T-helper 2 cell treated with Interferon-gamma antibody and Interleukin-4, amounts not matched to agents 5 μg/mL and 100 μg/mL, for 36 hours (primary cell): ENCODE data around the gene COQ8A.
"Not testable (repeated sequence)": the region's sequence is repeated elsewhere in the genome, so short reads cannot be mapped to it uniquely, and the experiment has no call there.

Experiments
- DNase-seq: peaks from one replicate; pipeline ENCODE4 v3.0.0; 2021; ENCODE audit warnings: low spot score
- H3K27ac Mint-ChIP-seq: one replicate; pipeline ENCODE4 v1.8.0; 2021; ENCODE audit warnings: mild to moderate bottlenecking, mixed read lengths
- H3K27me3 Mint-ChIP-seq: one replicate; pipeline ENCODE4 v1.8.0; 2021; ENCODE audit warnings: low read depth, mixed read lengths
- H3K36me3 Mint-ChIP-seq: one replicate; pipeline ENCODE4 v1.8.0; 2021; ENCODE audit warnings: low read depth, mixed read lengths
- H3K4me1 Mint-ChIP-seq: one replicate; pipeline ENCODE4 v1.8.0; 2021; ENCODE audit warnings: low read depth, mixed read lengths
- H3K4me3 Mint-ChIP-seq: one replicate; pipeline ENCODE4 v1.8.0; 2022; ENCODE audit warnings: mild to moderate bottlenecking, moderate library complexity, mixed read lengths
- H3K9me3 Mint-ChIP-seq: one replicate; pipeline ENCODE4 v1.8.0; 2021; ENCODE audit warnings: mixed read lengths

Gene COQ8A

DNA sequence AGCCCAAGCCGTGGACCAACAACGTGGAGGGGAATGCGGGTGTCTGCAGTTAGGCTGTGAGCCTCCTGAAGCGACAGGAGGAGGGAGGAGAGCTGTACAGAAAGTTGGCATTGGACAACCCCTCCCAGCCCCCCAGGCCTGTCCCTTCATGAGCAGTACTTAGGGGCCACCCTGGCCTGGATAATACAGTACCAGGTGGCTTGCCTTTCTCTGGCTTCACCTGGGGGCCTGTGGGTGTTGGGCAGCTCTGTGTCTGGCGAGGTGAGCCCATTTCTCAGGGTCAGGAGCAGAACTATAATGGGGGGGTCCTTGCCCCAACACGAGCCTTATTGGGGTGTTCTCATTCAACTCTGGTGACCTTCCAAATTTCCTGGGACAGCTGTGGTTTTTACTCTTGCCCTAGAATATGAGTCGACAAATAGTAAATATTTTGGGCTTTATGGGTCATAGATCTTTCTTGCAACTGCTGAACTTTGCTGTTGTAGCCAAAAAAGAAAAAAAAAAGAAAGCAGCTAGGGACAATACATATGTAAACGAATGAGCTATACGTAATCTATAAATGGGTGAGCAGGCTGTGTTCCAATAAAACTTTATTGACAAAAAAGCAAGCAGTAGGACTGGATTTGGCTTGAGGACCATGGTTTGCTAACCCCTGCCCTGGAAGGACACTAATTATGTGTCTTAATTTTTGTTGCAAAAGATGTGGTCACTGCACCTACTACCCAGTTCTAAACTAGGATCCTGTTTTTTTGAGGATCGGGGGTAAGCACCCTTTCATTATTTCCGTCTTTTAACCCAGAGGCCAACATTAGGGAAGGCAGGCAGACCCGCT is 11.4 kb downstream of the COQ8A start:
- no peak overlapping the region for H3K27ac Mint-ChIP-seq
- no peak overlapping the region for H3K4me3 Mint-ChIP-seq
- no peak for DNase-seq
- H3K27me3 Mint-ChIP-seq = no peaks in the 10 kb centered on the region
- H3K4me1 Mint-ChIP-seq = peaks cover 2% of the 10 kb centered on the region
- peaks cover 5% of the 10 kb centered on the region for H3K9me3 Mint-ChIP-seq
- peaks cover 4% of the 10 kb centered on the region for H3K36me3 Mint-ChIP-seq

DNA sequence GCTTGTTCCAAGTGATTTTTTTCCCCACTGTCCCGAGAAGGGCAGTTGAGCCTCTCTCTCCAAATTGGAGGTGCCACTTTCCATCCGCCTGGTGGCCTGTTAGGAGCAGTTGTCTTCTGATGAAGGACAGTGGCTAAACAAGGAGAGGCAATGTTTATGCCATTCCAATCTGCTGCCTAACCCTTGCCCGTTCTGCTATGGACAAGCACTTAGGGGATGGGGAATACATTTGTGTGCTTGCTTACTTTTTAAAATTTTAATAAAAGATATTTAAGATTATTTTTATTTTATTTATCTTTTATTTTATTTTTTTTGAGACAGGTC is 12.0 kb downstream of the COQ8A start:
- Mint-ChIP-seq H3K9me3 (peaks cover 8% of the 10 kb centered on the region), H3K4me3 (no peak overlapping the region), H3K4me1 (peaks cover 2% of the 10 kb centered on the region), H3K36me3 (peaks cover 6% of the 10 kb centered on the region), H3K27ac (no peak overlapping the region), H3K27me3 (no peaks in the 10 kb centered on the region)
- no peak for DNase-seq

DNA sequence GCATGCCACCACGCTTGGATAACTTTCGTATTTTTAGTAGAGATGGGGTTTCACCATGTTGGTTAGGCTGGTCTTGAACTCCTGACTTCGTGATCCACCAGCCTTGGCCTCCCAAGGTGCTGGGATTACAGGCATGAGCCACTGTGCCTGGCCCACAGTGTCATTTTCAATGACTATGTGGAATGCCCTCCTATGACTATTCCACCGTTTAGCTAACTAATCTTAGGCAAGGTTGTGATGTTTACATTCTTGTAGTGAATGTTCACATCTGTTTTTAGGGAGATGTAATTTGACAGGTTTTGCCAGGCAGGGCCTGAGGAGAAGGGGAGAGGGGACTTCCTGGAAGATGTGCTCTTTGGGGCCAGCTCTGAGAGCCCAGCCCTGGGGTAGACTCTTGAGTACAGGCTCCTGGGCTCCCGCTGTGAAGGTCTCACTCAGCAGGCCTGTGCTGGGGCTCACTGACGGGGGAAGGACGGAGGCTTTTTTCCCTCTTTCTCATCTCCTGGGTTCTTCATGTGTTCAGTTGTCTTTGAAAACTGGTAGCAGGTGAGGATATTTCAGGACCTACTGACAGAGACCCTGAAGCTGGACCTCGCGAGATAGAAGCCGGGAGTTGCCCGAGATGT is 13.2 kb downstream of the COQ8A start:
- DNase-seq = no peak
- H3K36me3 Mint-ChIP-seq = peaks cover 12% of the 10 kb centered on the region
- no peak overlapping the region for H3K27ac Mint-ChIP-seq
- peaks cover 2% of the 10 kb centered on the region for H3K4me1 Mint-ChIP-seq
- H3K27me3 Mint-ChIP-seq = no peaks in the 10 kb centered on the region
- H3K4me3 Mint-ChIP-seq = no peak overlapping the region
- H3K9me3 Mint-ChIP-seq = peaks cover 17% of the 10 kb centered on the region

DNA sequence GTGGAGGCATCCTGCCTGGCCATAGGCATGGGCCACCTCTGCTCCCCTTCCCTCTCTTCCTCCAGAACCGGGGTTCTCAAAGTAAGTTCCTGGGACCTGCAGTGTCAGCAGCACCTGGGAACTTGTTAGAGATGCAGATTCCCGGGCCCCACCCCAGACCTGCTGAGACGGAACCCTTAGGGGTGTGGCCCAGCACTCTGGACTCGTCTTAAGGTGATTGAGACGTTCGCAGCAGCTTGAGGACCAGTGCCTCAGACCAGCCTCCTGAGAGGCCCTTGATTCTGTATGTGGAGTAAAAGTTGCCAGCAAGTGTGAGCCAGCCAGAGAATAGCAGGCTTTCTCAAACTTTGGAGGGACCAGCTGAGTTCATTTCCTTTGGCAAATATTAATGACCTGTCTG is 14.2 kb downstream of the COQ8A start:
- H3K27ac Mint-ChIP-seq = no peak overlapping the region
- H3K4me1 Mint-ChIP-seq = peaks cover 2% of the 10 kb centered on the region
- no peak for DNase-seq
- H3K9me3 Mint-ChIP-seq = peaks cover 25% of the 10 kb centered on the region
- H3K4me3 Mint-ChIP-seq = no peak overlapping the region
- no peaks in the 10 kb centered on the region for H3K27me3 Mint-ChIP-seq
- peaks cover 12% of the 10 kb centered on the region for H3K36me3 Mint-ChIP-seq

GRCh38 chr1:226954777-226955176 is 14.7 kb downstream of the COQ8A start:
- Mint-ChIP-seq H3K36me3 (peaks cover 12% of the 10 kb centered on the region), H3K9me3 (peaks cover 30% of the 10 kb centered on the region), H3K4me3 (no peak overlapping the region), H3K27ac (no peak overlapping the region), H3K4me1 (peaks cover 2% of the 10 kb centered on the region), H3K27me3 (no peaks in the 10 kb centered on the region)
- no peak for DNase-seq

GRCh38 chr1:226955857-226956256 is 15.8 kb downstream of the COQ8A start:
- not testable (repeated sequence) for DNase-seq, H3K27ac Mint-ChIP-seq, H3K4me1 Mint-ChIP-seq, H3K27me3 Mint-ChIP-seq, H3K4me3 Mint-ChIP-seq
- H3K36me3 Mint-ChIP-seq = peaks cover 14% of the 10 kb centered on the region
- peaks cover 31% of the 10 kb centered on the region for H3K9me3 Mint-ChIP-seq

DNA sequence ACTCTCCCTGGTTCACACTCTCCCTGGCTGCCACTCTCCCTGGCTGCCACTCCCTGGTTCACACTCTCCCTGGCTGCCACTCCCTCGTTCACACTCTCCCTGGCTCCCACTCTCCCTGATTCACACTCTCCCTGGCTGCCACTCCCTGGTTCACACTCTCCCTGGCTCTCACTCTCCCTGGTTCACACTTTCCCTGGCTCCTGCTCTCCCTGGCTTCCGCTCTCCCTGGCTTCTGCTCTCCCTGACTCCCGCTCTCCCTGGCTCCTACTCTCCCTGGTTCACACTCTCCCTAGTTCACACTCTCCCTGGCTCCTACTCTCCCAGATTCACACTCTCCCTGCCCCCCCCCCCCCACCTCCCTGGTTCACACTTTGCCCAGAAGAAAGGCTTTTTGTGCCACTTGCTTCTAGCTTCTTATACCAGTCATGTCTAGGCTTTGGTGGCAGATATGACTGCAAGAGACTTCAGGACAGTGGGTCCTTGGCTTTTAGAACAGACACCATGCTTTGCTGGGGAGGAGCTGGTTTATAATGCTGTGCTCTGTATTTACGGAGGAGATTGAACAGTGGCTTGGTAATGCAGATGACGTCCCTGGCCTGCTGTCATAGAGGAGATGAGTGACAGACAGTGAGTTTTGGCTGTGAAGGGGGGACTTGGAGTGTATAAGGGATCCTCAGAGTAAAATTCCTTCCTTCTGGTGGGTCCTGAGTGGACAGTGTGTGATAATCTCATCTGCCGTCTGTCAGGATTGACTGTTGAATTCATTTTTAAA is 17.0 kb downstream of the COQ8A start:
- Mint-ChIP-seq H3K27ac (no peak overlapping the region), H3K4me3 (no peak overlapping the region), H3K4me1 (peaks cover 2% of the 10 kb centered on the region), H3K27me3 (no peaks in the 10 kb centered on the region), H3K9me3 (peaks cover 31% of the 10 kb centered on the region), H3K36me3 (peaks cover 14% of the 10 kb centered on the region)
- no peak for DNase-seq

- peaks cover 14% of the 10 kb centered on the region for H3K36me3 Mint-ChIP-seq
- no peak overlapping the region for H3K4me3 Mint-ChIP-seq
- no peak overlapping the region for H3K27ac Mint-ChIP-seq
- peaks cover 2% of the 10 kb centered on the region for H3K4me1 Mint-ChIP-seq
- DNase-seq = no peak
- H3K9me3 Mint-ChIP-seq = peaks cover 31% of the 10 kb centered on the region
- no peaks in the 10 kb centered on the region for H3K27me3 Mint-ChIP-seq
Measured at GRCh38 chr1:226957714-226958113, 17.6 kb downstream of the COQ8A start.

DNA sequence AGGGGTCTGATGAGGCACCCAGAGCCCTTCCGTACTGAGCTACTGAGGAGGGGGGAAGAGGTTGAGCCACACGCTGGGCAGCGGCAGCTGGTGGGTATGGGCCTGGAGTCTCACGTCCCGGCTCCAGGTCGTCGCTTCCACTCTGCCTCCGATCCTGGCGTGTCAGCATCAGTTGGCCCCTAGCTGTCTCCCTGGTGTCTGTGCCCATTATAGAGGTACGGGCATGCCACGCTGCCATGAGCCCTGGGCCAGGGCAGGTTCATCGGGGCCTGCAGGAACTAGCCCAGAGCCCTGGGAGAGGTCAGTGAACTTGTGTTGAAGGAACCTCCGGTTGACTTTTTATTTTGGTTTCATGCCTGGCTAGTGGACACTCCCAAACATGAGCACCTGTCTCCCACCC is 18.2 kb downstream of the COQ8A start:
- no peak for DNase-seq
- Mint-ChIP-seq H3K27ac (no peak overlapping the region), H3K27me3 (no peaks in the 10 kb centered on the region), H3K36me3 (peaks cover 14% of the 10 kb centered on the region), H3K9me3 (peaks cover 31% of the 10 kb centered on the region), H3K4me1 (peaks cover 2% of the 10 kb centered on the region), H3K4me3 (no peak overlapping the region)

DNA sequence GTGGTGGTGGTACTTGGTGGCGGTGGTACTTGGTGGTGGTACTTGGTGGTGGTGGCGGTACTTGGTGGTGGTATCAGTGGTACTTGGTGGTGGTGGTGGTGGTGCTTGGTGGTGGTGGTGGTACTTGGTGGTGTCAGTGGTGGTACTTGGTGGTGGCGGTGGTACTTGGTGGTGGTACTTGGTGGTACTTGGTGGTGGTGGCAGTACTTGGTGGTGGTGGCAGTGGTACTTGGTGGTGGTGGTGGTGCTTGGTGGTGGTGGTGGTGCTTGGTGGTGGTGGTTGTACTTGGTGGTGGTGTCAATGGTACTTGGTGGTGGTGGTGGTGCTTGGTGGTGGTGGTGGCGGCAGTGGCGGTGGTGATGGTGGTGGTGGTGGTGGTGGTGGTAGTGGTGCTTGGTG is 20.2 kb downstream of the COQ8A start:
- no peak overlapping the region for H3K27ac Mint-ChIP-seq
- no peak overlapping the region for H3K4me3 Mint-ChIP-seq
- peaks cover 26% of the 10 kb centered on the region for H3K9me3 Mint-ChIP-seq
- DNase-seq = no peak
- peaks cover 2% of the 10 kb centered on the region for H3K4me1 Mint-ChIP-seq
- no peaks in the 10 kb centered on the region for H3K27me3 Mint-ChIP-seq
- peaks cover 10% of the 10 kb centered on the region for H3K36me3 Mint-ChIP-seq

GRCh38 chr1:226960944-226961765 is 21.1 kb downstream of the COQ8A start:
- H3K36me3 Mint-ChIP-seq = peaks cover 10% of the 10 kb centered on the region
- DNase-seq = no peak
- H3K4me1 Mint-ChIP-seq = peaks cover 2% of the 10 kb centered on the region
- no peaks in the 10 kb centered on the region for H3K27me3 Mint-ChIP-seq
- H3K27ac Mint-ChIP-seq = no peak overlapping the region
- H3K4me3 Mint-ChIP-seq = no peak overlapping the region
- peaks cover 26% of the 10 kb centered on the region for H3K9me3 Mint-ChIP-seq

- no peak for DNase-seq
- H3K36me3 Mint-ChIP-seq = peaks cover 7% of the 10 kb centered on the region
- no peaks in the 10 kb centered on the region for H3K27me3 Mint-ChIP-seq
- H3K27ac Mint-ChIP-seq = no peak overlapping the region
- no peak overlapping the region for H3K4me3 Mint-ChIP-seq
- H3K9me3 Mint-ChIP-seq = peaks cover 17% of the 10 kb centered on the region
- H3K4me1 Mint-ChIP-seq = peaks cover 2% of the 10 kb centered on the region
Measured at GRCh38 chr1:226962421-226963391, 22.6 kb downstream of the COQ8A start.

DNA sequence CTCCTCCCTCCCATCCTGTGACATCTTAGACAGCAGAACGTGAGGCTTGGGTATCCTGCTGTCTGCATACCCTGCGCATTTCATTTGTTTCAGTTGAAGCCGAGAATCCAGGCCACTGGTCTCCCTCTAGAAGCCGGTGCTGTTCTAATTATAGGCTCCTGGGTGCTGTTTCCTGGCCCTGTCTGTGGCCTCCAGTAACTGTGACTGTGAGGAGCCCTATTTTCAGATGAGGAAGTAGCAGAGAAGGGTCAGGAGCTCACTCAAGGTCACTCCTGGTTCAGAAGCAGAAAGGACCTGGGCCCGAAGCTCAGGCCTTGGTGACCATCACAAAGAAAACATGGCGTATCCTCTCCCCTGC is 24.0 kb downstream of the COQ8A start:
- Mint-ChIP-seq H3K4me3 (no peak overlapping the region), H3K27me3 (no peaks in the 10 kb centered on the region), H3K9me3 (peaks cover 9% of the 10 kb centered on the region), H3K4me1 (peaks cover 2% of the 10 kb centered on the region), H3K27ac (no peak overlapping the region), H3K36me3 (peaks cover 4% of the 10 kb centered on the region)
- DNase-seq = no peak
